Ammon's horn (tissue), 1 donor: Measurements from ENCODE around the gene NKD2.
"Not testable (repeated sequence)": the region's sequence is repeated elsewhere in the genome, so short reads cannot be mapped to it uniquely, and the experiment has no call there.

Experiments
- DNase-seq: peaks from one replicate; pipeline ENCODE4 v3.0.0-alpha.2; 2016; ENCODE audit warnings: low spot score

The NKD2 gene

GRCh38 chr5:1073239-1074102 is 64.9 kb downstream of the NKD2 start:
- DNase-seq, result no peak

GRCh38 chr5:1074226-1074625 is 65.6 kb downstream of the NKD2 start:
- DNase-seq, result no peak

GRCh38 chr5:1074816-1075554 is 66.4 kb downstream of the NKD2 start:
- no peak for DNase-seq

GRCh38 chr5:1075555-1075881 is 66.9 kb downstream of the NKD2 start:
- no peak for DNase-seq

- no peak for DNase-seq
Measured at GRCh38 chr5:1075931-1076330, 67.3 kb downstream of the NKD2 start.

GRCh38 chr5:1076406-1076805 is 67.8 kb downstream of the NKD2 start:
- DNase-seq, result no peak

GRCh38 chr5:1077026-1077425 is 68.4 kb downstream of the NKD2 start:
- DNase-seq, result no peak

GRCh38 chr5:1077491-1078020 is 69.0 kb downstream of the NKD2 start:
- DNase-seq, result no peak

GRCh38 chr5:1078206-1078605 is 69.6 kb downstream of the NKD2 start:
- no peak for DNase-seq

GRCh38 chr5:1078851-1079250 is 70.2 kb downstream of the NKD2 start:
- no peak for DNase-seq

- no peak for DNase-seq
Measured at GRCh38 chr5:1079486-1079885, 70.9 kb downstream of the NKD2 start.

GRCh38 chr5:1079961-1080360 is 71.4 kb downstream of the NKD2 start:
- DNase-seq, result no peak

GRCh38 chr5:1080432-1080831 is 71.8 kb downstream of the NKD2 start:
- no peak for DNase-seq

- DNase-seq, result no peak
Measured at GRCh38 chr5:1081519-1081918, 72.9 kb downstream of the NKD2 start.

- not testable (repeated sequence) for DNase-seq
Measured at GRCh38 chr5:1083026-1083425, 74.4 kb downstream of the NKD2 start.

- DNase-seq, result no peak
Measured at GRCh38 chr5:1083823-1084605, 75.4 kb downstream of the NKD2 start.

GRCh38 chr5:1085391-1085790 is 76.8 kb downstream of the NKD2 start:
- no peak for DNase-seq

GRCh38 chr5:1086137-1086536 is 77.5 kb downstream of the NKD2 start:
- no peak for DNase-seq

GRCh38 chr5:1086871-1087270 is 78.3 kb downstream of the NKD2 start:
- no peak for DNase-seq

- DNase-seq, result no peak
Measured at GRCh38 chr5:1087428-1087827, 78.8 kb downstream of the NKD2 start.

- no peak for DNase-seq
Measured at GRCh38 chr5:1088031-1088430, 79.4 kb downstream of the NKD2 start.
